B cell (primary cell): Measurements from ENCODE around the gene PHACTR3. TPM values are rescaled to one million over a fixed set of nuclear protein-coding genes. Genes with fewer than 3 reads are reported as not detected.

ENCODE experiments used
- ATAC-seq: fragments of 200-7000 bp; cut with Tn5 transposase; one replicate; pipeline ENCODE4 v1.10.0; 2021; ENCODE audit warnings: low read depth, mild to moderate bottlenecking, moderate number of reproducible peaks, moderate library complexity
- CTCF ChIA-PET: fragments of 350-600 bp; sonication (Branson Sonifier 250); formaldehyde crosslinking; loops from one replicate; lab custom pipeline; 2021; ENCODE audit warnings: antibody characterized with exemption, inconsistent platforms; lab: Charles Lee
- POLR2A ChIA-PET: fragments of 350-600 bp; sonication (Branson Sonifier 250); formaldehyde crosslinking; loops from one replicate; lab custom pipeline; 2021; ENCODE audit warnings: antibody characterized with exemption; lab: Charles Lee
- DNase-seq: peaks from one replicate; pipeline ENCODE4 v3.0.0; 2013
- H2AFZ ChIP-seq: 2 replicates; pipeline ENCODE4 v1.6.1; 2012; ENCODE audit warnings: mild to moderate bottlenecking, low read depth, low read length; ENCODE audit not compliant: insufficient read depth, poor library complexity, severe bottlenecking
- H3K27ac ChIP-seq, 2 donors: 1 replicate in 1 of 2; 2 replicates in 1 of 2; pipeline ENCODE4 v1.5.1; 2012 to 2013; ENCODE audit warnings: low read length in 2 of 2, mild to moderate bottlenecking in 2 of 2, moderate library complexity in 1 of 2
- H3K27me3 ChIP-seq, 4 experiments: fragments of 200-600 bp in 1 of 4; sonication (generic) in 1 of 4; replicated peaks in 1 of 4; 1 replicate in 2 of 4; 2 replicates in 2 of 4; pipeline versions ENCODE4 v1.6.1 to v1.7.0; 2013 to 2016; ENCODE audit warnings: low read length in 3 of 4, mild to moderate bottlenecking in 2 of 4, mixed read lengths in 1 of 4, moderate library complexity in 1 of 4; ENCODE audit not compliant: insufficient read depth in 4 of 4, control insufficient read depth in 3 of 4; ENCODE audit errors: control extremely low read depth in 1 of 4
- H3K36me3 ChIP-seq, 2 experiments: replicated peaks in 1 of 2; 1 replicate in 1 of 2; 2 replicates in 1 of 2; pipeline versions ENCODE4 v1.6.1 to v1.7.1; 2013; ENCODE audit warnings: low read length in 1 of 2; ENCODE audit not compliant: insufficient read depth in 2 of 2, control insufficient read depth in 1 of 2; ENCODE audit errors: control extremely low read depth in 1 of 2, extremely low read depth in 1 of 2
- H3K4me1 ChIP-seq, 2 donors: fragments of 200-600 bp in 1 of 2; sonication (generic) in 1 of 2; 1 replicate in 1 of 2; 2 replicates in 1 of 2; pipeline versions ENCODE4 v1.5.1 to v1.6.1; 2013 to 2017; ENCODE audit warnings: low read length in 2 of 2; ENCODE audit not compliant: control insufficient read depth in 2 of 2, insufficient read depth in 2 of 2
- H3K4me2 ChIP-seq: replicated peaks from 2 replicates; pipeline ENCODE3; 2012; ENCODE audit warnings: mild to moderate bottlenecking, low read depth, low read length; ENCODE audit not compliant: poor library complexity, severe bottlenecking
- H3K4me3 ChIP-seq, 5 experiments: fragments of 200-600 bp in 1 of 5; sonication (generic) in 1 of 5; 1 replicate in 3 of 5; 2 replicates in 2 of 5; pipeline versions ENCODE4 v1.5.1 to v1.7.0; 2011 to 2016; ENCODE audit warnings: low read length in 4 of 5, mild to moderate bottlenecking in 4 of 5, low read depth in 2 of 5, control low read depth in 1 of 5, moderate library complexity in 1 of 5; ENCODE audit not compliant: insufficient read depth in 1 of 5; ENCODE audit errors: control extremely low read depth in 1 of 5, extremely low read depth in 1 of 5
- H3K79me2 ChIP-seq: fragments of 200-600 bp; sonication (generic); one replicate; pipeline ENCODE4 v1.6.0; 2016; ENCODE audit warnings: low read length; ENCODE audit not compliant: control insufficient read depth, insufficient read depth
- H3K9ac ChIP-seq: fragments of 200-600 bp; sonication (generic); 2 replicates; pipeline ENCODE4 v1.6.1; 2017; ENCODE audit warnings: mild to moderate bottlenecking, low read length, moderate library complexity
- H3K9me3 ChIP-seq, 3 donors: one replicate each; pipeline versions ENCODE4 v1.6.1 to v1.7.1; 2013; ENCODE audit warnings: low read length in 2 of 3; ENCODE audit not compliant: control insufficient read depth in 2 of 3, insufficient read depth in 1 of 3; ENCODE audit errors: control extremely low read depth in 1 of 3
- H4K20me1 ChIP-seq: 2 replicates; pipeline ENCODE4 v1.6.0; 2012; ENCODE audit warnings: mild to moderate bottlenecking, low read length; ENCODE audit not compliant: insufficient read depth, control insufficient read depth, poor library complexity, severe bottlenecking
- H3K27ac Mint-ChIP-seq: one replicate; pipeline ENCODE4 v1.8.0; 2021; ENCODE audit warnings: mixed read lengths
- H3K27me3 Mint-ChIP-seq: one replicate; pipeline ENCODE4 v1.8.0; 2021; ENCODE audit warnings: mixed read lengths
- H3K4me1 Mint-ChIP-seq: one replicate; pipeline ENCODE4 v1.8.0; 2021; ENCODE audit warnings: mixed read lengths
- H3K4me3 Mint-ChIP-seq: one replicate; pipeline ENCODE4 v1.8.0; 2021; ENCODE audit warnings: mixed read lengths
- H3K9me3 Mint-ChIP-seq: one replicate; pipeline ENCODE4 v1.8.0; 2022; ENCODE audit warnings: mixed read lengths; ENCODE audit not compliant: insufficient read depth
- EZH2 ChIP-seq: IDR thresholded peaks from 2 replicates; pipeline ENCODE4 v1.6.1; 2012; ENCODE audit warnings: borderline replicate concordance, low read depth, mild to moderate bottlenecking, moderate library complexity, low read length; ENCODE audit not compliant: insufficient read depth, poor library complexity, severe bottlenecking
- WGBS: methylation state at CpG from one replicate; pipeline ENCODE4 v1.1.5; 2013; ENCODE audit warnings: missing lambda C conversion rate; ENCODE audit not compliant: insufficient coverage; 5-methylcytosine and 5-hydroxymethylcytosine counted together
- intact Hi-C: fragments of 100-400 bp; cut with micrococcal nuclease; formaldehyde crosslinking; loops from one replicate; pipeline ENCODE4 v1.10.0; 2022
- polyA plus RNA-seq: library from polyadenylated mRNA; depleted of rRNA; stranded (reverse); fragments of >200 nt; gene quantifications from 2 replicates; pipeline ENCODE4 v1.2.3, GENCODE V29; 2012
- total RNA-seq, 2 donors: library from RNA; stranded (reverse); fragments of 120-200 nt in 1 of 2; gene quantifications; 1 replicate in 1 of 2; 2 replicates in 1 of 2; pipeline versions ENCODE4 v1.2.3 to v1.2.4, GENCODE V29; 2013 to 2022
- TF ChIP-seq, protein P1 (sequence below): fragments of 200-600 bp; IDR thresholded peaks from one replicate; pipeline ENCODE4 v1.8.0; 2022; ENCODE audit warnings: antibody characterized with exemption, mild to moderate bottlenecking

Gene PHACTR3
- total and polyA plus RNA-seq, 2 donors (not counting 1 experiment from before 2014, with no cell fraction given), result not detected

DNA sequence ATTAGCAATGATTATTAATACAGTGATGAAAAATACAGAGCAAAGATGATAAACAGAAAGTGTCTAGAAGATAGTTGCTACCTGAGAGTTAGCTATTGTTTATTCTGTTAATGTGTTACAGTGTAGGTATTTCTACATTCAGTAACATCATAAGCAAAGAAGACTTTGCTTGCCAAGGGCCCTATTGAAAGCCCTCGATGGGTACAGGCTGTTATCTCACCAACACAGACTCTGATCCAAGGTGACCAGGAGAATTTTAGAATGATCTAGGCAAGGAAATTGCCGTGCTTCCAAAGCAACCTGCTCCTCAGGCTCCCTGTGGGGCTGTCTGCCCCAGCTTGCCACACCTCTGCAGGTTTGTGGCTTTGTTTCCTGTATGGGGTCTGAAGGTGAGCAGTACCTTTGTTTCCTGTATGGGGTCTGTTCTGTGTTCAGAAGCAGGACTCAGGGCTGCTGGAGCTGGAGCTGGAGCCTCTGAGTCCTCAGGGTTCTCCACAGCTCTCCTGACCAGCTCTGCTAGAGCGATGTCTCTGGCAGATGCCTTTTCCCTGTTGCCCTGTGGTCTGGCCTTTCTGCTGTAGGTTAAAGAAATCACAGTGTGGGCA, 32.5 kb downstream of the PHACTR3 start:
- ChIA-PET CTCF (no interaction called here), POLR2A (no interaction called here)
- WGBS, result 71% methylated on average over 2 of the region's 3 CpGs
- Histone ChIP-seq H3K9me3 (peaks cover 0 to 3% (median 0%) of the 10 kb centered on the region in 3 donors), H3K27ac (no peak overlapping the region), H4K20me1 (no peaks in the 10 kb centered on the region), H3K4me3 (no peak overlapping the region), H3K9ac (no peak overlapping the region), H3K4me2 (no peak overlapping the region), H3K4me1 (no peaks in the 10 kb centered on the region), H2AFZ (no peak overlapping the region), H3K36me3 (no peaks in the 10 kb centered on the region), H3K27me3 (peaks cover 0 to 2% (median 0%) of the 10 kb centered on the region in 4 experiments), H3K79me2 (no peaks in the 10 kb centered on the region)
- no peak for ATAC-seq
- H3K9me3 Mint-ChIP-seq, result no peaks in the 10 kb centered on the region
- no peak overlapping the region for H3K27ac Mint-ChIP-seq
- H3K4me3 Mint-ChIP-seq, result no peak overlapping the region
- no peaks in the 10 kb centered on the region for H3K4me1 Mint-ChIP-seq
- no peak for DNase-seq
- intact Hi-C loops, result no loop called here
- peaks cover 10% of the 10 kb centered on the region for H3K27me3 Mint-ChIP-seq
- no peak for TF ChIP-seq EZH2
- TF ChIP-seq, protein P1, sequence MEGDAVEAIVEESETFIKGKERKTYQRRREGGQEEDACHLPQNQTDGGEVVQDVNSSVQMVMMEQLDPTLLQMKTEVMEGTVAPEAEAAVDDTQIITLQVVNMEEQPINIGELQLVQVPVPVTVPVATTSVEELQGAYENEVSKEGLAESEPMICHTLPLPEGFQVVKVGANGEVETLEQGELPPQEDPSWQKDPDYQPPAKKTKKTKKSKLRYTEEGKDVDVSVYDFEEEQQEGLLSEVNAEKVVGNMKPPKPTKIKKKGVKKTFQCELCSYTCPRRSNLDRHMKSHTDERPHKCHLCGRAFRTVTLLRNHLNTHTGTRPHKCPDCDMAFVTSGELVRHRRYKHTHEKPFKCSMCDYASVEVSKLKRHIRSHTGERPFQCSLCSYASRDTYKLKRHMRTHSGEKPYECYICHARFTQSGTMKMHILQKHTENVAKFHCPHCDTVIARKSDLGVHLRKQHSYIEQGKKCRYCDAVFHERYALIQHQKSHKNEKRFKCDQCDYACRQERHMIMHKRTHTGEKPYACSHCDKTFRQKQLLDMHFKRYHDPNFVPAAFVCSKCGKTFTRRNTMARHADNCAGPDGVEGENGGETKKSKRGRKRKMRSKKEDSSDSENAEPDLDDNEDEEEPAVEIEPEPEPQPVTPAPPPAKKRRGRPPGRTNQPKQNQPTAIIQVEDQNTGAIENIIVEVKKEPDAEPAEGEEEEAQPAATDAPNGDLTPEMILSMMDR, result no peak

DNA sequence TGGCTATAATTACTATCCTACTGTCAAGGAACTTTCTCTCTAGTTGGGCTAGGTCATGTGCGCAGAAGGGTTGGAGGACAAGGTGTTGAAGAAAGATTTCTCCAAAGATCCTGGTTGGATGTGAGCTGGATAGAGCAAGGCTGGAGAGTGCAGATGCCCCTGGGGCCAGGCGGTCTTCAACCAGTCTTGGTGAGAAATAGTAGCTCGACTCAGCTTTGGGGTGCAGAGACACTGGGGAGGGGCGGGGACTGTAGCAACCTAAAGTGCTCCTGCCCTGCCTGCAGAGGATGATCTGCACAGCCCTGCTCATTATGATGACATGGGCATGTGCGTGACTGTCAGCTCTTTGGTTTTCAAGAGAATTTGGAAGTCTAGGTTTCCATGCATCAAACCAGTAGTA, 35.9 kb downstream of the PHACTR3 start:
- ATAC-seq, result no peak

More for the DNA sequence above, 35.9 kb downstream of the PHACTR3 start:
- no peaks in the 10 kb centered on the region for H3K36me3 ChIP-seq
- H3K4me3 ChIP-seq, result no peak overlapping the region
- no peak overlapping the region for H3K9ac ChIP-seq
- intact Hi-C loops, result no loop called here
- no peak for DNase-seq
- no peaks in the 10 kb centered on the region for H3K9me3 Mint-ChIP-seq
- TF ChIP-seq EZH2, result no peak
- TF ChIP-seq, protein P1, result no peak
- H3K27me3 ChIP-seq, result no peaks in the 10 kb centered on the region
- no peak overlapping the region for H3K4me3 Mint-ChIP-seq
- no peaks in the 10 kb centered on the region for H3K4me1 Mint-ChIP-seq
- peaks cover 0 to 6% (median 0%) of the 10 kb centered on the region in 3 donors for H3K9me3 ChIP-seq
- H3K79me2 ChIP-seq, result no peaks in the 10 kb centered on the region
- no peaks in the 10 kb centered on the region for H4K20me1 ChIP-seq
- CTCF ChIA-PET, result no interaction called here
- WGBS, result 84% methylated on average over 5 of the region's 5 CpGs
- no peak overlapping the region for H3K27ac ChIP-seq
- H3K4me2 ChIP-seq, result no peak overlapping the region
- POLR2A ChIA-PET, result no interaction called here
- no peaks in the 10 kb centered on the region for H3K4me1 ChIP-seq
- no peak overlapping the region for H3K27ac Mint-ChIP-seq
- H2AFZ ChIP-seq, result no peak overlapping the region
- peaks cover 10% of the 10 kb centered on the region for H3K27me3 Mint-ChIP-seq
